Heart left ventricle (tissue), 16 donors: Measurements from ENCODE around the gene SOCS6. TPM values are rescaled to one million over a fixed set of nuclear protein-coding genes. Genes with fewer than 3 reads are reported as not detected.

Source experiments
- ATAC-seq, 4 donors: fragments of 200-7000 bp; cut with Tn5 transposase; one replicate each; pipeline ENCODE4 v1.9.1; 2020 to 2022; ENCODE audit warnings: moderate library complexity in 4 of 4, mild to moderate bottlenecking in 3 of 4, moderate number of reproducible peaks in 1 of 4
- DNase-seq, 5 donors: peaks; one replicate each; pipeline ENCODE4 v3.0.0-alpha.2; 2020
- H3K27ac ChIP-seq, 12 donors: fragments of 200-600 bp; sonication (generic) in 4 of 12; one replicate each; pipeline versions ENCODE4 v1.5.0 to v1.8.0; 2016 to 2022; ENCODE audit warnings: mild to moderate bottlenecking in 2 of 12
- H3K27me3 ChIP-seq, 9 donors: fragments of 200-600 bp; sonication (generic) in 2 of 9; one replicate each; pipeline versions ENCODE4 v1.5.1 to v1.8.0; 2016 to 2022; ENCODE audit warnings: mild to moderate bottlenecking in 3 of 9
- H3K36me3 ChIP-seq, 9 donors: fragments of 200-600 bp; sonication (generic) in 2 of 9; one replicate each; pipeline versions ENCODE4 v1.5.0 to v1.8.0; 2018 to 2022; ENCODE audit warnings: mild to moderate bottlenecking in 2 of 9
- H3K4me1 ChIP-seq, 12 donors: fragments of 200-600 bp; sonication (generic) in 4 of 12; one replicate each; pipeline versions ENCODE4 v1.5.0 to v1.8.0; 2016 to 2022; ENCODE audit warnings: mild to moderate bottlenecking in 3 of 12
- H3K4me3 ChIP-seq, 12 donors: fragments of 200-600 bp; sonication (generic) in 4 of 12; one replicate each; pipeline versions ENCODE4 v1.5.0 to v1.8.0; 2017 to 2022; ENCODE audit warnings: mild to moderate bottlenecking in 9 of 12, moderate library complexity in 4 of 12
- H3K9me3 ChIP-seq, 12 donors: fragments of 200-600 bp; sonication (generic) in 4 of 12; one replicate each; pipeline versions ENCODE4 v1.5.0 to v1.8.0; 2016 to 2022; ENCODE audit warnings: mild to moderate bottlenecking in 1 of 12
- CTCF ChIP-seq, 12 donors: fragments of 200-600 bp; sonication (generic) in 4 of 12; IDR thresholded peaks; one replicate each; pipeline versions ENCODE4 v1.5.0 to v1.8.0; 2018 to 2022; ENCODE audit warnings: antibody characterized with exemption in 12 of 12, mild to moderate bottlenecking in 5 of 12
- POLR2A ChIP-seq, 2 donors: fragments of 450-650 bp; IDR thresholded peaks; one replicate each; pipeline ENCODE4 v1.6.1; 2017; ENCODE audit warnings: antibody characterized with exemption in 2 of 2, mild to moderate bottlenecking in 2 of 2, moderate library complexity in 2 of 2
- WGBS, 4 donors: extraction: QIAGEN DNeasy Blood & Tissue Kit in 2 of 4; methylation state at CpG; one replicate each; pipeline versions ENCODE4 v1.1.5 to v1.1.7; 2013 to 2018; 5-methylcytosine and 5-hydroxymethylcytosine counted together
- intact Hi-C, 10 donors: fragments of 100-400 bp; cut with DNase I; formaldehyde crosslinking; loops; one replicate each; pipeline versions ENCODE4 v1.11.1 to v1.14.2; 2022
- polyA plus RNA-seq, 2 donors: library from polyadenylated mRNA; stranded (reverse); fragments of 200-250 nt; gene quantifications; one replicate each; pipeline ENCODE4 v1.2.3, GENCODE V29; 2013
- total RNA-seq, 9 donors: library from RNA; depleted of rRNA in 2 of 9; stranded (reverse); fragments of >200 nt in 2 of 9; fragmentation: NEBNext Ultra II Directional in 3 of 9; extraction: Animal tissue kit (Norgen Biotek cat#: 25700) in 3 of 9; gene quantifications; one replicate each; pipeline versions ENCODE4 v1.1.0 to v1.2.4, GENCODE V29; 2016 to 2023
- donor health status: ischemic (EF 13 %, LVEDD 7.1; RV severe dilation, severe dysfunction).
- donor health status: healthy with polysubstance abuse.
- donor health status: DM: no; HTN: yes; CAD: no.
- donor health status: DM: no; HTN: no; CAD: no.
- donor health status: ischemic (EF 25% LVEDD 6.9; RV normal size, moderate dysfunction).
- donor health status: ischemic (EF 25% LVEDD 5.7; RV mildly dilated, moderate dysfunction).
- donor health status: healthy.
- donor health status: DM: yes; HTN: yes; CAD: no.
- donor health status: ischemic (EF 35%, LVEDD 5.7; RV mildly dilated, moderate dysfunction).
- donor health status: nonischemic (EF 11% LVEDD 7.7; RV severe dilation, severe dysfunction).
- donor health status: DM: yes; HTN: yes; CAD: no.
- donor health status: PGD.
- donor health status: ischemic (EF 29% LVEDD 5.4; RV normal size, mild dysfunction).
- donor health status: nonischemic (EF 23%, LVEDD 6.1; RV moderate dilation, normal function).

The SOCS6 gene
- total and polyA plus RNA-seq, 11 donors, result 6.5 to 32.9 (median 21.4) TPM

GRCh38 chr18:70377857-70378701 lies 89.2 kb downstream of the SOCS6 start:
- Histone ChIP-seq H3K27me3 (no peaks in the 10 kb centered on the region), H3K36me3 (no peaks in the 10 kb centered on the region), H3K9me3 (no peaks in the 10 kb centered on the region), H3K4me1 (no peaks in the 10 kb centered on the region), H3K27ac (no peak overlapping the region), H3K4me3 (no peak overlapping the region)
- ATAC-seq, result no peak
- DNase-seq, result no peak
- 59 to 71% (median 68%) methylated on average over 13 of the region's 13 CpGs for WGBS, 4 donors
- TF ChIP-seq CTCF (IDR thresholded peaks at IDR 0.05) (no peak), POLR2A (IDR thresholded peaks at IDR 0.05) (no peak)
- intact Hi-C loops, result no loop called here

Other genes starting within 250 kb of the SOCS6 start
- gene RTTN, start 83.4 kb upstream of the SOCS6 start, total RNA-seq, result 10 to 100 TPM in 3 of 9 donors, 1 to 10 TPM in 6; 6.6 to 14.3 (median 8.8) TPM
- 1 to 10 TPM; 5.8 TPM for gene RTTN, start 83.4 kb upstream of the SOCS6 start, polyA plus RNA-seq